Right lobe of liver (tissue), 6 donors: ENCODE data around the gene CACNA2D3. TPM values are rescaled to one million over a fixed set of nuclear protein-coding genes. Genes with fewer than 3 reads are reported as not detected.

Experiments used
- ATAC-seq, 4 donors: fragments of 200-7000 bp; cut with Tn5 transposase; one replicate each; pipeline ENCODE4 v1.9.1; 2020; ENCODE audit warnings: mild to moderate bottlenecking in 4 of 4, moderate library complexity in 4 of 4
- DNase-seq, 3 donors: peaks; one replicate each; pipeline ENCODE4 v3.0.0-alpha.2; 2020
- H3K27ac ChIP-seq, 3 donors: fragments of 200-600 bp; one replicate each; pipeline ENCODE4 v1.8.0; 2022
- H3K27me3 ChIP-seq, 2 donors: fragments of 200-600 bp; one replicate each; pipeline ENCODE4 v1.8.0; 2022
- H3K36me3 ChIP-seq, 4 donors: fragments of 200-600 bp; sonication (generic) in 1 of 4; one replicate each; pipeline versions ENCODE4 v1.5.1 to v1.8.0; 2017 to 2022; ENCODE audit warnings: control low read depth in 1 of 4
- H3K4me1 ChIP-seq, 4 donors: fragments of 200-600 bp; sonication (generic) in 1 of 4; one replicate each; pipeline versions ENCODE4 v1.5.1 to v1.8.0; 2017 to 2022; ENCODE audit warnings: control low read depth in 1 of 4
- H3K4me3 ChIP-seq, 3 donors: fragments of 200-600 bp; one replicate each; pipeline ENCODE4 v1.8.0; 2022
- H3K9me3 ChIP-seq, 4 donors: fragments of 200-600 bp; sonication (generic) in 1 of 4; one replicate each; pipeline versions ENCODE4 v1.5.1 to v1.8.0; 2017 to 2022; ENCODE audit warnings: control low read depth in 1 of 4
- CTCF ChIP-seq, 4 donors: fragments of 200-600 bp in 3 of 4; fragments of 450-650 bp in 1 of 4; IDR thresholded peaks; one replicate each; pipeline versions ENCODE4 v1.5.1 to v1.8.0; 2016 to 2022; ENCODE audit warnings: antibody characterized with exemption in 4 of 4, mild to moderate bottlenecking in 2 of 4
- POLR2A ChIP-seq: fragments of 450-650 bp; IDR thresholded peaks from one replicate; pipeline ENCODE4 v1.6.1; 2017; ENCODE audit warnings: antibody characterized with exemption, mild to moderate bottlenecking
- WGBS: methylation state at CpG from one replicate; pipeline ENCODE4 v1.1.6; 2018; ENCODE audit warnings: low coverage, low lambda C conversion rate; ENCODE audit not compliant: insufficient coverage; ENCODE audit errors: missing lambda C conversion rate; 5-methylcytosine and 5-hydroxymethylcytosine counted together
- intact Hi-C, 2 donors: fragments of 100-400 bp; cut with DNase I; formaldehyde crosslinking; loops; one replicate each; pipeline versions ENCODE4 v1.11.2 to v1.14.1; 2022
- total RNA-seq, 6 experiments: library from RNA; depleted of rRNA in 2 of 6; stranded (reverse); fragments of >200 nt in 2 of 6; fragmentation: NEBNext Ultra II Directional in 3 of 6; extraction: Animal tissue kit (Norgen Biotek cat#: 25700) in 3 of 6; gene quantifications; one replicate each; pipeline versions ENCODE4 v1.1.0 to v1.2.4, GENCODE V29; 2016 to 2023
- donor health status: DM: no; HTN: yes; CAD: no.
- donor health status: DM: no; HTN: no; CAD: no.
- donor health status: DM: no; HTN: no; CAD: no.
- donor health status: DM: no; HTN: yes; CAD: no.
- donor health status: DM: no; HTN: yes; CAD: no.

Gene CACNA2D3
- total RNA-seq, 6 experiments from 2014 or later = 0.28 to 0.87 TPM; not detected in 4

GRCh38 chr3:55118451-55118850 is 996.1 kb downstream of the CACNA2D3 start:
- intact Hi-C loops = no loop called here

DNA sequence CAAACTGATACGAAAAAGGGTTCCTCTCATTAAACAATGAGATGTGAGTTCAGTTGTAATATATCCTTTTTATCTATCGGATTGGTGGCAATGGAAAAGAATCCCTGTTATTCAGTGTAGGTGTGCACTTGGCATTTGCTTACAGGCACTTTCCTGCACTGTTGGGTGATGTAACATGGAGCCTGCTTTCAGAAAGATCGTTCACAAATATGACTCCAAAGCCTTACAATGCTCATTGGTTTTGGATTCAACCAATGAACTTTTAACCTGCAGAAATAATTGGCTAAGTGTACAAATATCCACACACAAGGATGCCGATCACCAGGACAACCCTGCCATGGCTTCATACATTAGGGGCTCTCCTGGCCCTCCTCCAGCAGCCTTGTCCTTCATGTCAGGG is 996.9 kb downstream of the CACNA2D3 start:
- 41% methylated on average over 3 of the region's 4 CpGs for WGBS
- no peak overlapping the region for H3K27ac ChIP-seq
- intact Hi-C loops = no loop called here
- H3K4me3 ChIP-seq = no peak overlapping the region
- H3K4me1 ChIP-seq = no peaks in the 10 kb centered on the region
- no peak for ATAC-seq
- no peaks in the 10 kb centered on the region for H3K27me3 ChIP-seq
- DNase-seq = no peak
- TF ChIP-seq POLR2A (no peak), CTCF (IDR thresholded peaks at IDR 0.05) (no peak)
- no peaks in the 10 kb centered on the region for H3K9me3 ChIP-seq
- H3K36me3 ChIP-seq = no peaks in the 10 kb centered on the region

More at GRCh38 chr3:55118451-55118850, 996.1 kb downstream of the CACNA2D3 start:
- Histone ChIP-seq H3K9me3 (no peaks in the 10 kb centered on the region), H3K36me3 (no peaks in the 10 kb centered on the region), H3K4me1 (no peaks in the 10 kb centered on the region), H3K27me3 (no peaks in the 10 kb centered on the region), H3K27ac (no peak overlapping the region), H3K4me3 (no peak overlapping the region)
- 63% methylated on average over 5 of the region's 5 CpGs for WGBS
- DNase-seq (no peak), ATAC-seq (no peak)
- TF ChIP-seq CTCF (IDR thresholded peaks at IDR 0.05) (no peak), POLR2A (no peak)

DNA sequence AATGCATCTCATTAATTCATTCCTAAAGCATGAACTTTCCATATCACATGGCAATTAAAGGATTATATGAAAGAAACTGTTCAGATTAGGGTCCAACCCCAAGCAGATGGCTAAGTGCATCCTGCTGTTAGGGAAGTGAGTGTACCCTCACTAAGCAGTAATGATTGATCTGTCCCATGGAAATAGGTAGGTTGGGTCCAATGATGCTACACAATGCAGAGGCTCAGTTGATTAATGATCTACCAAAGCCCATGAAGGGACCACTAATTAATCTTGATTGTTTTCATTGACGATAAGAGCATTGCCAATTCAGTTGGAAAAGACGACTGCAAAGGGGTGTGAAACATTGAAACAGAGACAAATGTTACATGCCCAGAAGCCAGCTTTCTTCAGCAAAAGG is 1000.0 kb downstream of the CACNA2D3 start:
- no peaks in the 10 kb centered on the region for H3K9me3 ChIP-seq
- DNase-seq (no peak), ATAC-seq (no peak)
- no peaks in the 10 kb centered on the region for H3K27me3 ChIP-seq
- no peaks in the 10 kb centered on the region for H3K36me3 ChIP-seq
- no peak for TF ChIP-seq POLR2A
- TF ChIP-seq CTCF (IDR thresholded peaks at IDR 0.05) = no peak
- H3K27ac ChIP-seq = no peak overlapping the region
- H3K4me3 ChIP-seq = no peak overlapping the region
- intact Hi-C loops = no loop called here
- 43% methylated on average over 2 of the region's 2 CpGs for WGBS
- H3K4me1 ChIP-seq = no peaks in the 10 kb centered on the region

Other genes starting within 250 kb of the CACNA2D3 start
- 10 to 100 TPM in 2 of 6 experiments, 1 to 10 TPM in 4; 6.7 to 12.0 (median 9.6) TPM for gene ACTR8, start 240.4 kb upstream of the CACNA2D3 start, total RNA-seq
- gene SELENOK, start 230.7 kb upstream of the CACNA2D3 start, total RNA-seq = 10 to 100 TPM; 23.0 to 34.7 (median 29.3) TPM